NOMO-1 treated with DMSO at 0.1 percent for 48 hours (cell line): ENCODE data around the gene SH2B2.
A peak's percentile ranks its signal among the peaks of the same experiment; 100 is the strongest.
"Not testable (repeated sequence)": the region's sequence is repeated elsewhere in the genome, so short reads cannot be mapped to it uniquely, and the experiment has no call there.

Source experiments
- DNase-seq: peaks from one replicate; lab custom pipeline; 2025; ENCODE audit not compliant: unreplicated experiment; lab: John Stamatoyannopoulos, UW

SH2B2 gene

GRCh38 chr7:102305414-102306268 is 19.0 kb downstream of the SH2B2 start:
- DNase-seq, result no peak

GRCh38 chr7:102306916-102307677 is 20.4 kb downstream of the SH2B2 start:
- peak; percentile 97 for DNase-seq

GRCh38 chr7:102310414-102310815 is 23.7 kb downstream of the SH2B2 start:
- DNase-seq, result no peak

- no peak for DNase-seq
Observed at GRCh38 chr7:102312317-102312716, 25.6 kb downstream of the SH2B2 start.

- no peak for DNase-seq
Observed at GRCh38 chr7:102313997-102314780, 27.5 kb downstream of the SH2B2 start.

- no peak for DNase-seq
Observed at GRCh38 chr7:102317231-102318059, 30.8 kb downstream of the SH2B2 start.

- no peak for DNase-seq
Observed at GRCh38 chr7:102318482-102318971, 31.9 kb downstream of the SH2B2 start.

GRCh38 chr7:102319671-102320070 is 33.0 kb downstream of the SH2B2 start:
- DNase-seq, result no peak

- no peak for DNase-seq
Observed at GRCh38 chr7:102320181-102320580, 33.5 kb downstream of the SH2B2 start.

- DNase-seq, result no peak
Observed at GRCh38 chr7:102320601-102321350, 34.1 kb downstream of the SH2B2 start.

GRCh38 chr7:102321351-102322201 is 34.9 kb downstream of the SH2B2 start:
- DNase-seq, result no peak

- no peak for DNase-seq
Observed at GRCh38 chr7:102322202-102322715, 35.6 kb downstream of the SH2B2 start.

- DNase-seq, result no peak
Observed at GRCh38 chr7:102323914-102324195, 37.2 kb downstream of the SH2B2 start.

- DNase-seq, result not testable (repeated sequence)
Observed at GRCh38 chr7:102325106-102325505, 38.4 kb downstream of the SH2B2 start.

- no peak for DNase-seq
Observed at GRCh38 chr7:102326157-102326889, 39.7 kb downstream of the SH2B2 start.

GRCh38 chr7:102327183-102327582 is 40.5 kb downstream of the SH2B2 start:
- DNase-seq, result not testable (repeated sequence)

GRCh38 chr7:102328863-102329262 is 42.2 kb downstream of the SH2B2 start:
- DNase-seq, result not testable (repeated sequence)

- not testable (repeated sequence) for DNase-seq
Observed at GRCh38 chr7:102329366-102329765, 42.7 kb downstream of the SH2B2 start.
